Caco-2 (cell line): ENCODE measurements around the gene RPEL1. TPM values are rescaled to one million over a fixed set of nuclear protein-coding genes. Genes with fewer than 3 reads are reported as not detected.

Source experiments
- BruUV-seq: library from RNA; stranded (reverse); fragments of 400-500 nt; replicated peaks from 2 replicates; lab custom pipeline; 2021; lab: Mats Ljungman, UMichigan
- CTCF ChIA-PET: fragments of 300-600 bp; sonication (Branson Sonifier 250); formaldehyde crosslinking; loops from one replicate; lab custom pipeline; 2022; ENCODE audit warnings: antibody characterized with exemption; lab: Charles Lee
- POLR2A ChIA-PET: fragments of 300-600 bp; sonication (Branson Sonifier 250); formaldehyde crosslinking; loops from one replicate; lab custom pipeline; 2022; ENCODE audit warnings: antibody characterized with exemption; lab: Charles Lee
- DNase-seq, 2 experiments: peaks; one replicate each; pipeline versions ENCODE4 v3.0.0 to v3.0.0-alpha.2; 2020 to 2022
- H3K27me3 ChIP-seq: replicated peaks from 2 replicates; pipeline ENCODE4 v1.6.0; 2011; ENCODE audit warnings: low read length; ENCODE audit not compliant: control insufficient read depth, insufficient read depth
- H3K36me3 ChIP-seq: 2 replicates; pipeline ENCODE4 v1.5.1; 2011; ENCODE audit warnings: low read length; ENCODE audit not compliant: control insufficient read depth, insufficient read depth
- H3K4me1 ChIP-seq: fragments of 250-450 bp; sonication (Bioruptor Pico); 2 replicates; pipeline ENCODE4 v1.5.1; 2020; ENCODE audit warnings: mild to moderate bottlenecking
- H3K4me3 ChIP-seq: 2 replicates; pipeline ENCODE4 v1.5.1; 2011; ENCODE audit warnings: low read depth, mild to moderate bottlenecking, control low read depth, low read length
- H3K9me3 ChIP-seq: fragments of 250-450 bp; sonication (Bioruptor Pico); 2 replicates; pipeline ENCODE4 v1.5.1; 2020; ENCODE audit warnings: mild to moderate bottlenecking, moderate library complexity
- H3K27ac Mint-ChIP-seq: one replicate; pipeline ENCODE4 v1.8.0; 2022; ENCODE audit warnings: mixed read lengths; ENCODE audit not compliant: unreplicated experiment
- H3K27me3 Mint-ChIP-seq: one replicate; pipeline ENCODE4 v1.8.0; 2022; ENCODE audit warnings: mixed read lengths; ENCODE audit not compliant: insufficient read depth, unreplicated experiment
- H3K36me3 Mint-ChIP-seq: one replicate; pipeline ENCODE4 v1.8.0; 2022; ENCODE audit warnings: mild to moderate bottlenecking, mixed read lengths; ENCODE audit not compliant: insufficient read depth, unreplicated experiment
- H3K4me1 Mint-ChIP-seq: one replicate; pipeline ENCODE4 v1.8.0; 2022; ENCODE audit warnings: low read depth, mixed read lengths; ENCODE audit not compliant: unreplicated experiment
- H3K4me3 Mint-ChIP-seq: one replicate; pipeline ENCODE4 v1.8.0; 2022; ENCODE audit warnings: mild to moderate bottlenecking, moderate library complexity, mixed read lengths; ENCODE audit not compliant: unreplicated experiment
- H3K9me3 Mint-ChIP-seq: one replicate; pipeline ENCODE4 v1.8.0; 2022; ENCODE audit warnings: mixed read lengths; ENCODE audit not compliant: unreplicated experiment
- intact Hi-C: fragments of 100-400 bp; cut with micrococcal nuclease; formaldehyde crosslinking; loops from one replicate; pipeline ENCODE4 v1.10.0; 2022; ENCODE audit not compliant: unreplicated experiment
- total RNA-seq: library from RNA; stranded (reverse); gene quantifications from 2 replicates; pipeline ENCODE4 v1.2.3, GENCODE V29; 2022
- TF ChIP-seq, protein P1 (sequence below), 2 experiments: fragments of 200-600 bp in 1 of 2; IDR thresholded peaks; 1 replicate in 1 of 2; 2 replicates in 1 of 2; pipeline versions ENCODE4 v1.5.1 to v1.8.0; 2011 to 2022; ENCODE audit warnings: antibody characterized with exemption in 1 of 2, control low read depth in 1 of 2, inconsistent platforms in 1 of 2, low read depth in 1 of 2, low read length in 1 of 2, mild to moderate bottlenecking in 1 of 2, moderate library complexity in 1 of 2; ENCODE audit not compliant: insufficient read depth in 1 of 2, severe bottlenecking in 1 of 2, unreplicated experiment in 1 of 2

The RPEL1 gene
- total RNA-seq, 1 experiment from 2014 or later = not detected

DNA sequence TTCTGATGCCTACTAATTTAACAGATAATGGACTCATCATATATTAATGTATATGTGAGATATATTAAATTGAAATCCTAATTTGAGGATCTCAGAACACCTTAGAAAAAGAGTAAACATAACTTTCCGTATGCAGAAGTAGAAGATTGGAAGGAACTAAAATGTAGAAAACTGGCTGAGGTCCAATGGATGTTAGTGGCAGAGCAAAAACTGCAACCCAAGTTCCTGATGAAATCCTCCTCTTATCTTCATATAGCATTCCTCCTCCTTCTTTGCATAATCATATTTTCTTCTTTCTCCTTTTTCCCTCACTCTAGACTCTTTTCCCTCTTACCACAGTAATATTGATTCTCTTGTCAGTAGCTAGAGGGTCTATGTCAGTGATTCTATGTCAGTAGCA is 37.3 kb downstream of the RPEL1 start:
- H3K27ac Mint-ChIP-seq = no peak overlapping the region
- Histone ChIP-seq H3K4me3 (no peak overlapping the region), H3K27me3 (no peaks in the 10 kb centered on the region; the same call in 1 of the 2 replicates), H3K4me1 (0 out of 2 replicates have a peak, but pooled peaks cover 4% of the 10 kb centered on the region), H3K36me3 (no peaks in the 10 kb centered on the region), H3K9me3 (no peaks in the 10 kb centered on the region)
- POLR2A ChIA-PET = no interaction called here
- H3K36me3 Mint-ChIP-seq = no peaks in the 10 kb centered on the region
- intact Hi-C loops = no loop called here
- H3K9me3 Mint-ChIP-seq = peaks cover 10% of the 10 kb centered on the region
- TF ChIP-seq, protein P1, sequence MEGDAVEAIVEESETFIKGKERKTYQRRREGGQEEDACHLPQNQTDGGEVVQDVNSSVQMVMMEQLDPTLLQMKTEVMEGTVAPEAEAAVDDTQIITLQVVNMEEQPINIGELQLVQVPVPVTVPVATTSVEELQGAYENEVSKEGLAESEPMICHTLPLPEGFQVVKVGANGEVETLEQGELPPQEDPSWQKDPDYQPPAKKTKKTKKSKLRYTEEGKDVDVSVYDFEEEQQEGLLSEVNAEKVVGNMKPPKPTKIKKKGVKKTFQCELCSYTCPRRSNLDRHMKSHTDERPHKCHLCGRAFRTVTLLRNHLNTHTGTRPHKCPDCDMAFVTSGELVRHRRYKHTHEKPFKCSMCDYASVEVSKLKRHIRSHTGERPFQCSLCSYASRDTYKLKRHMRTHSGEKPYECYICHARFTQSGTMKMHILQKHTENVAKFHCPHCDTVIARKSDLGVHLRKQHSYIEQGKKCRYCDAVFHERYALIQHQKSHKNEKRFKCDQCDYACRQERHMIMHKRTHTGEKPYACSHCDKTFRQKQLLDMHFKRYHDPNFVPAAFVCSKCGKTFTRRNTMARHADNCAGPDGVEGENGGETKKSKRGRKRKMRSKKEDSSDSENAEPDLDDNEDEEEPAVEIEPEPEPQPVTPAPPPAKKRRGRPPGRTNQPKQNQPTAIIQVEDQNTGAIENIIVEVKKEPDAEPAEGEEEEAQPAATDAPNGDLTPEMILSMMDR (IDR thresholded peaks at IDR 0.05; ENCODE audit: insufficient read depth in 1 of 2, low read depth in 1 of 2, low read length in 1 of 2, severe bottlenecking in 1 of 2, unreplicated experiment in 1 of 2) = no peak
- CTCF ChIA-PET = no interaction called here
- DNase-seq = no peak
- H3K27me3 Mint-ChIP-seq = peaks cover 12% of the 10 kb centered on the region
- peaks cover 8% of the 10 kb centered on the region for H3K4me1 Mint-ChIP-seq
- BruUV-seq = no TSS peak
- H3K4me3 Mint-ChIP-seq = no peak overlapping the region

DNA sequence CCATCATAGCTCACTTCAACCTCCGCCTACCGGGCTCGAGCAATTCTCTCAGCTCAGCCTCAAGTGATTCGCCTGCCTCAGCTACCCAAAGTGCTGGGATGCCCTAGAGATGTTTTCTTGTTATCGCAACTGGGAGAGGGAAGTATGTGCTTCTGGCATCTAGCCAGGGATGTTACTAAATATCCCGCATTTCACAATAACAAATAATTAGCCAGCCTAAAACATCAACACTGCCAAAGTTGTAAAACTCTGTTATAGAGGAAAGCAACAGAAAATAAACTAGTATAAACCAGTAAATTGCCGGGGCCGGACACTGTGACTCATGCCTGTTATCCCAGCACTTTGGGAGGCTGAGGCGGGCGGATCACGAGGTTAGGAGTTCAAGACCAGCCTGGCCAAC is 38.5 kb downstream of the RPEL1 start:
- CTCF ChIA-PET = no interaction called here
- H3K27ac Mint-ChIP-seq = no peak overlapping the region
- POLR2A ChIA-PET = no interaction called here

DNA sequence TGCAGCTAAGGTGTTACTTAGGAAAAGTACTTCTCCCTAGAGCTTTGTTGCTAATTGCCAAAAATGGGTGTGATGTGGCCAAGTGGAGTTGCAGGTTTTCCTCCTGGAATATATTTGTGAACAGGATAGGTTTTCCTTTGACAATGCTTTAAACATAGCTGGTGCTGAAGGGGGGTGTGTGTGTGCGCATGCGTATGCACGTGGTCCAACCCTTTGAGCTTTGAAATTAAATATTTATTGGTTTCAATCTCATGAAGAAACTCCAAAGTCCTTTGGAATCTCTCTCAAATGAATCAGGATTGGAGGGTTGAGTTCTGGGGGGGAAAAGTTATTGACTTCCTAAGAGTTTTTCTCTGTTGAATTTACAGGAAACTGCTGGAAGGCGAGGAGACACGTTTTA is 42.3 kb downstream of the RPEL1 start:
- no peaks in the 10 kb centered on the region; the same call in 1 of the 2 replicates for H3K27me3 ChIP-seq
- Mint-ChIP-seq H3K9me3 (no peaks in the 10 kb centered on the region), H3K27me3 (no peaks in the 10 kb centered on the region), H3K4me1 (no peaks in the 10 kb centered on the region), H3K36me3 (no peaks in the 10 kb centered on the region), H3K4me3 (no peak overlapping the region), H3K27ac (no peak overlapping the region)
- no peaks in the 10 kb centered on the region for H3K9me3 ChIP-seq
- DNase-seq = no peak
- H3K4me1 ChIP-seq = no peaks in the 10 kb centered on the region
- POLR2A ChIA-PET = interaction anchor here (0.5 kb wide), 1 partner anchor 552 kb away, joined by 3 read pairs; no protein-coding TSS in a partner anchor
- no peak overlapping the region for H3K4me3 ChIP-seq
- TF ChIP-seq, protein P1 (IDR thresholded peaks at IDR 0.05; ENCODE audit: insufficient read depth in 1 of 2, low read depth in 1 of 2, low read length in 1 of 2, severe bottlenecking in 1 of 2, unreplicated experiment in 1 of 2) = no peak
- no TSS peak for BruUV-seq
- intact Hi-C loops = no loop called here
- CTCF ChIA-PET = interaction anchor here (0.6 kb wide), 1 partner anchor 342 kb away, joined by 4 read pairs; no protein-coding TSS in a partner anchor
- H3K36me3 ChIP-seq = no peaks in the 10 kb centered on the region

More for the DNA sequence above, 38.5 kb downstream of the RPEL1 start:
- no peak overlapping the region for H3K4me3 ChIP-seq
- intact Hi-C loops = no loop called here
- peaks cover under 1% of the 10 kb centered on the region for H3K9me3 Mint-ChIP-seq
- H3K27me3 ChIP-seq = no peaks in the 10 kb centered on the region; the same call in 1 of the 2 replicates
- BruUV-seq = no TSS peak
- peaks cover 8% of the 10 kb centered on the region for H3K4me1 Mint-ChIP-seq
- TF ChIP-seq, protein P1 (IDR thresholded peaks at IDR 0.05; ENCODE audit: insufficient read depth in 1 of 2, low read depth in 1 of 2, low read length in 1 of 2, severe bottlenecking in 1 of 2, unreplicated experiment in 1 of 2) = no peak
- H3K36me3 ChIP-seq = no peaks in the 10 kb centered on the region
- DNase-seq = no peak
- H3K4me3 Mint-ChIP-seq = no peak overlapping the region
- 0 out of 2 replicates have a peak, but pooled peaks cover 4% of the 10 kb centered on the region for H3K4me1 ChIP-seq
- H3K36me3 Mint-ChIP-seq = no peaks in the 10 kb centered on the region
- no peaks in the 10 kb centered on the region for H3K9me3 ChIP-seq
- H3K27me3 Mint-ChIP-seq = peaks cover 9% of the 10 kb centered on the region
